ENCODE measurements around the gene SLC25A45. TPM values are rescaled to one million over a fixed set of nuclear protein-coding genes. Genes with fewer than 3 reads are reported as not detected.

Gene SLC25A45
- total RNA-seq, 2 experiments from 2014 or later: 12.8 to 14.4 TPM

DNA sequence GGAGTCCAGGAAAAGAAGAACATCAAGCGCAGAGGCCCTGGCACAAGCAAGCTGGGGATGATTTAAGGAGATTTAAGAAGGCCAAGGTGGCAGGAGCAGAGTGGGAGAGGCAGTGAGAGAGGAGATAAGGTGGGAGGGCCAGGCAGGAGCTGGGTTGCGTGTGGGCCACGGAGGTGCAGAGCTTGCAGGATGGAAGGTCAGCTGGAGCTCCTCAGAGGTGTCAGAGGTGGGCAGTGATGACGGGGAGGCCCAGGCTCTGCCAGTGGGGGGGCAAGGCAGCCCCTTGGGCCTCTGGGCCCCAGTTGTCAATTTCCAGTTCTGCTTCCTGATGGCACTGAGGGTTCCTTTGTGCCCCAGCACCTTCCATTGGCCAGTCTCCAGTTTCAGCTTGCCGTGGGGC, 10.5 kb upstream of the SLC25A45 start:
- H3K27me3 Mint-ChIP-seq: no peaks in the 10 kb centered on the region
- H3K4me3 Mint-ChIP-seq: no peak overlapping the region
- TF ChIP-seq, protein P1, sequence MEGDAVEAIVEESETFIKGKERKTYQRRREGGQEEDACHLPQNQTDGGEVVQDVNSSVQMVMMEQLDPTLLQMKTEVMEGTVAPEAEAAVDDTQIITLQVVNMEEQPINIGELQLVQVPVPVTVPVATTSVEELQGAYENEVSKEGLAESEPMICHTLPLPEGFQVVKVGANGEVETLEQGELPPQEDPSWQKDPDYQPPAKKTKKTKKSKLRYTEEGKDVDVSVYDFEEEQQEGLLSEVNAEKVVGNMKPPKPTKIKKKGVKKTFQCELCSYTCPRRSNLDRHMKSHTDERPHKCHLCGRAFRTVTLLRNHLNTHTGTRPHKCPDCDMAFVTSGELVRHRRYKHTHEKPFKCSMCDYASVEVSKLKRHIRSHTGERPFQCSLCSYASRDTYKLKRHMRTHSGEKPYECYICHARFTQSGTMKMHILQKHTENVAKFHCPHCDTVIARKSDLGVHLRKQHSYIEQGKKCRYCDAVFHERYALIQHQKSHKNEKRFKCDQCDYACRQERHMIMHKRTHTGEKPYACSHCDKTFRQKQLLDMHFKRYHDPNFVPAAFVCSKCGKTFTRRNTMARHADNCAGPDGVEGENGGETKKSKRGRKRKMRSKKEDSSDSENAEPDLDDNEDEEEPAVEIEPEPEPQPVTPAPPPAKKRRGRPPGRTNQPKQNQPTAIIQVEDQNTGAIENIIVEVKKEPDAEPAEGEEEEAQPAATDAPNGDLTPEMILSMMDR (IDR thresholded peaks at IDR 0.05): no peak
- H3K4me1 Mint-ChIP-seq (ENCODE audit: low read depth): peaks cover 36% of the 10 kb centered on the region
- no peaks in the 10 kb centered on the region for H3K9me3 Mint-ChIP-seq
- no peak overlapping the region for H3K27ac Mint-ChIP-seq
- DNase-seq: no peak
- intact Hi-C loops (cut with micrococcal nuclease): no loop called here
- ChIA-PET POLR2A (interaction anchor here (1.1 to 18.5 kb wide), 3 partner anchors 22 to 110 kb away, joined by 3 to 339 read pairs (median 333); partner anchors contain the start of genes MALAT1 and NEAT1), CTCF (interaction anchor here (0.8 to 3.3 kb wide), 2 partner anchors 23 to 148 kb away, joined by 3 to 10 read pairs; no protein-coding TSS in a partner anchor)
- peaks cover 24% of the 10 kb centered on the region for H3K36me3 Mint-ChIP-seq (ENCODE audit: low read depth)
- ATAC-seq: no peak

GRCh38 chr11:65392186-65392829, 9.9 kb upstream of the SLC25A45 start:
- TF ChIP-seq, protein P1 (IDR thresholded peaks at IDR 0.05): no peak
- intact Hi-C loops (cut with micrococcal nuclease): no loop called here
- Mint-ChIP-seq H3K36me3 (ENCODE audit: low read depth) (peaks cover 22% of the 10 kb centered on the region), H3K9me3 (no peaks in the 10 kb centered on the region), H3K27me3 (no peaks in the 10 kb centered on the region), H3K27ac (no peak overlapping the region), H3K4me3 (no peak overlapping the region), H3K4me1 (ENCODE audit: low read depth) (peaks cover 41% of the 10 kb centered on the region)
- ATAC-seq (no peak), DNase-seq (no peak)
- CTCF ChIA-PET: interaction anchor here (0.8 to 3.3 kb wide), 2 partner anchors 23 to 148 kb away, joined by 3 to 10 read pairs; no protein-coding TSS in a partner anchor
- POLR2A ChIA-PET: interaction anchor here (1.1 to 18.5 kb wide), 4 partner anchors 11 to 111 kb away, joined by 3 to 339 read pairs (median 171); partner anchors contain the start of genes MALAT1, NEAT1 and SLC25A45

GRCh38 chr11:65390996-65391395, 8.6 kb upstream of the SLC25A45 start:
- H3K4me1 Mint-ChIP-seq (ENCODE audit: low read depth): peaks cover 47% of the 10 kb centered on the region
- POLR2A ChIA-PET: interaction anchor here (0.6 to 18.5 kb wide), 6 partner anchors 10 to 112 kb away, joined by 3 to 339 read pairs (median 6); partner anchors contain the start of genes MALAT1, NEAT1 and SLC25A45
- intact Hi-C loops (cut with micrococcal nuclease): no loop called here
- H3K27ac Mint-ChIP-seq: no peak overlapping the region
- DNase-seq (no peak), ATAC-seq (no peak)
- no peaks in the 10 kb centered on the region for H3K27me3 Mint-ChIP-seq
- CTCF ChIA-PET: interaction anchor here (1.3 to 3.3 kb wide), 2 partner anchors 25 to 149 kb away, joined by 3 to 10 read pairs; no protein-coding TSS in a partner anchor
- TF ChIP-seq, protein P1 (IDR thresholded peaks at IDR 0.05): no peak
- no peaks in the 10 kb centered on the region for H3K9me3 Mint-ChIP-seq
- no peak overlapping the region for H3K4me3 Mint-ChIP-seq
- H3K36me3 Mint-ChIP-seq (ENCODE audit: low read depth): peaks cover 17% of the 10 kb centered on the region

DNA sequence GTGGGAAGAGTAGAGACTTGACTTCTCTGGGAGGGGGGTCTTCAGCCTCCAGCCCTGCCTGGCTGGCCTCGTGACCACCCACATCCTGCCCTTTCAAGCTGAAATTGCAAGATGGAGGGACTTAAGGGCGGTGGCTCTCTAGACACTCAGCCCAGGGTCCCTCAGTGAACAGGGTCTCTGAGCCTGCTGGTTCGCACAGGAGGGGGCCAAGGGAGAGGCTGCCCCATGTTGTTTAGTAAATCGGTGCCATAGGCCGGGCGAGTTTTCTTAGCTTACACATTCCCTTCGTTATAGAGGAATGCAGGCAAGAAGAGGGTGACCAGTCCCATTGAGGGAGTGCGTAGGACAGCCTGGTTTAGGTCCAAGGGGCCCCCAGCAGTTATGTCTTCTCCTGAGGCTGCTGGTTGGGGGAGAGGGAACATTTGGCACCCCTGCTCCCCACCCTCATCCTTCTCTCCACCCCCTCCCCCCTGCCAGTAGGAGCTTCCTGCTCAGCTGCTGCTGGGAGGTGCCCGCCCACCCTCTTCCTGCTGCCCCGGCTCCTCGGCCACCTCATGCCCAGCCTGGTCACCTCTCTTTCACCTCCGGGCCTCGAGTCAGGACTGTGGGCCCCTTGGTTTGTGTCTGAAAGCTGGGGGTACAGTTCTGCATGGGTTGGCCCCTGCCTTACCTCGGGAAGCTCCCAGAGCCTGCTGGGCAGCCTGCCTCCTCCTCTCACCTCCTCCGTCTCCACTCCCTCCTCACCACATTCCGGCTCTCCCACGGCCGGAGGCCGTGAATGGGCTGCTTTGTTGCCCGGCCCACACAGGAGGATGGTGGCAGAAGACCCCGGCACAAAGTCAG, 7.9 kb upstream of the SLC25A45 start:
- CTCF ChIA-PET: interaction anchor here (1.3 to 3.3 kb wide), 2 partner anchors 25 to 150 kb away, joined by 3 to 10 read pairs; no protein-coding TSS in a partner anchor
- POLR2A ChIA-PET: interaction anchor here (0.7 to 18.5 kb wide), 4 partner anchors 9 to 113 kb away, joined by 3 to 339 read pairs (median 171); partner anchors contain the start of genes MALAT1, NEAT1 and SLC25A45
- H3K36me3 Mint-ChIP-seq (ENCODE audit: low read depth): peaks cover 17% of the 10 kb centered on the region
- DNase-seq (no peak), ATAC-seq (no peak)
- TF ChIP-seq, protein P1 (IDR thresholded peaks at IDR 0.05): no peak
- peak overlapping the region; percentile 25 for H3K27ac Mint-ChIP-seq
- peaks cover 54% of the 10 kb centered on the region for H3K4me1 Mint-ChIP-seq (ENCODE audit: low read depth)
- no peaks in the 10 kb centered on the region for H3K27me3 Mint-ChIP-seq
- peak overlapping the region; percentile 5 for H3K4me3 Mint-ChIP-seq
- no peaks in the 10 kb centered on the region for H3K9me3 Mint-ChIP-seq
- intact Hi-C loops (cut with micrococcal nuclease): no loop called here
